Liver (tissue), 9 donors: ENCODE results near the gene LARGE1. TPM values are rescaled to one million over a fixed set of nuclear protein-coding genes. Genes with fewer than 3 reads are reported as not detected.

ENCODE experiments used
- DNase-seq: peaks from one replicate; pipeline ENCODE4 v3.0.0-alpha.2; 2017; ENCODE audit warnings: low spot score
- H3K27ac ChIP-seq, 2 donors: one replicate each; pipeline ENCODE4 v1.7.0; 2013; ENCODE audit warnings: inconsistent platforms in 2 of 2, low read length in 2 of 2, control low read depth in 1 of 2, low read depth in 1 of 2, mild to moderate bottlenecking in 1 of 2
- H3K27me3 ChIP-seq, 4 donors: one replicate each; pipeline versions ENCODE4 v1.6.1 to v1.7.0; 2013; ENCODE audit warnings: low read length in 3 of 4, inconsistent platforms in 1 of 4, mild to moderate bottlenecking in 1 of 4, moderate library complexity in 1 of 4; ENCODE audit not compliant: control insufficient read depth in 4 of 4, insufficient read depth in 4 of 4
- H3K36me3 ChIP-seq, 4 donors: one replicate each; pipeline versions ENCODE4 v1.6.1 to v1.7.0; 2013; ENCODE audit warnings: low read length in 3 of 4, mild to moderate bottlenecking in 3 of 4, low read depth in 1 of 4, moderate library complexity in 1 of 4; ENCODE audit not compliant: control insufficient read depth in 4 of 4, insufficient read depth in 3 of 4
- H3K4me1 ChIP-seq, 4 donors: one replicate each; pipeline versions ENCODE4 v1.6.1 to v1.7.0; 2013; ENCODE audit warnings: low read length in 3 of 4, mild to moderate bottlenecking in 3 of 4, moderate library complexity in 1 of 4; ENCODE audit not compliant: control insufficient read depth in 4 of 4, insufficient read depth in 4 of 4
- H3K4me3 ChIP-seq, 3 donors: one replicate each; pipeline versions ENCODE4 v1.6.1 to v1.7.0; 2013; ENCODE audit warnings: low read length in 3 of 3, control low read depth in 1 of 3, low read depth in 1 of 3, mild to moderate bottlenecking in 1 of 3
- H3K9ac ChIP-seq, 2 donors: one replicate each; pipeline ENCODE4 v1.7.0; 2013; ENCODE audit warnings: low read length in 2 of 2, mild to moderate bottlenecking in 2 of 2, moderate library complexity in 2 of 2, control low read depth in 1 of 2, low read depth in 1 of 2
- H3K9me3 ChIP-seq, 4 donors: one replicate each; pipeline versions ENCODE4 v1.6.1 to v1.7.0; 2013; ENCODE audit warnings: low read length in 3 of 4; ENCODE audit not compliant: control insufficient read depth in 4 of 4
- EGR1 ChIP-seq, 2 donors: IDR thresholded peaks; 2 replicates each; pipeline ENCODE4 v1.6.1; 2016 to 2018; ENCODE audit warnings: antibody characterized with exemption in 2 of 2, low read depth in 2 of 2
- FOXA1 ChIP-seq: IDR thresholded peaks from 2 replicates; pipeline ENCODE4 v1.6.1; 2016; ENCODE audit warnings: antibody characterized with exemption
- FOXA2 ChIP-seq: IDR thresholded peaks from 2 replicates; pipeline ENCODE4 v1.6.1; 2016; ENCODE audit warnings: antibody characterized with exemption
- GABPA ChIP-seq, 2 donors: IDR thresholded peaks in 1 of 2; conservative IDR thresholded peaks in 1 of 2; 2 replicates each; pipeline ENCODE4 v1.6.1; 2016; ENCODE audit warnings: antibody characterized with exemption in 2 of 2, mild to moderate bottlenecking in 1 of 2, moderate library complexity in 1 of 2
- HNF4A ChIP-seq, 2 donors: conservative IDR thresholded peaks; 2 replicates each; pipeline ENCODE4 v1.6.1; 2016; ENCODE audit warnings: antibody characterized with exemption in 2 of 2, mild to moderate bottlenecking in 2 of 2
- HNF4G ChIP-seq: IDR thresholded peaks from 2 replicates; pipeline ENCODE4 v1.6.1; 2016; ENCODE audit warnings: antibody characterized with exemption
- JUND ChIP-seq, 2 donors: IDR thresholded peaks; 2 replicates each; pipeline ENCODE4 v1.6.1; 2016; ENCODE audit warnings: antibody characterized with exemption in 2 of 2
- NR2F2 ChIP-seq: IDR thresholded peaks from 2 replicates; pipeline ENCODE4 v1.6.1; 2016; ENCODE audit warnings: antibody characterized with exemption
- RAD21 ChIP-seq, 2 donors: IDR thresholded peaks; 2 replicates each; pipeline ENCODE4 v1.6.1; 2016; ENCODE audit warnings: antibody characterized with exemption in 2 of 2, mild to moderate bottlenecking in 2 of 2
- RXRA ChIP-seq, 2 donors: IDR thresholded peaks; 2 replicates each; pipeline ENCODE4 v1.6.1; 2017 to 2018; ENCODE audit warnings: antibody characterized with exemption in 2 of 2, mild to moderate bottlenecking in 1 of 2
- SP1 ChIP-seq: IDR thresholded peaks from 2 replicates; pipeline ENCODE4 v1.6.1; 2018; ENCODE audit warnings: antibody characterized with exemption, mild to moderate bottlenecking
- TAF1 ChIP-seq: conservative IDR thresholded peaks from 2 replicates; pipeline ENCODE4 v1.6.1; 2016; ENCODE audit warnings: antibody characterized with exemption, mild to moderate bottlenecking
- WGBS: extraction: QIAGEN DNeasy Blood & Tissue Kit; methylation state at CpG from one replicate; pipeline ENCODE4 v1.1.7; 2013; 5-methylcytosine and 5-hydroxymethylcytosine counted together
- polyA plus RNA-seq, 2 donors: library from polyadenylated mRNA; stranded (reverse) in 1 of 2; unstranded in 1 of 2; fragments of 200-250 nt in 1 of 2; fragments of >200 nt in 1 of 2; fragmentation: Nextera tagmentation in 1 of 2; extraction: Ambion mirVana in 1 of 2; gene quantifications; one replicate each; pipeline versions ENCODE4 v1.2.1 to v1.2.3, GENCODE V29; 2013 to 2015
- total RNA-seq, 2 donors: library from RNA; depleted of rRNA; stranded (reverse); fragments of >200 nt; gene quantifications; one replicate each; pipeline ENCODE4 v1.2.3, GENCODE V29; 2014
- TF ChIP-seq, protein P1 (sequence below): IDR thresholded peaks from 2 replicates; pipeline ENCODE4 v1.6.1; 2016; ENCODE audit warnings: antibody characterized with exemption, mild to moderate bottlenecking
- TF ChIP-seq, protein P2 (sequence below): IDR thresholded peaks from 2 replicates; pipeline ENCODE4 v1.6.1; 2016; ENCODE audit warnings: antibody characterized with exemption
- TF ChIP-seq, protein P3 (sequence below): IDR thresholded peaks from 2 replicates; pipeline ENCODE4 v1.6.1; 2016; ENCODE audit warnings: antibody characterized with exemption
- TF ChIP-seq, protein P4 (sequence below): fragments of 150-350 bp; IDR thresholded peaks from 2 replicates; pipeline ENCODE4 v1.5.1; 2017; ENCODE audit warnings: improper control_type of control experiment, low read depth, low read length; ENCODE audit not compliant: missing input control
- TF ChIP-seq, protein P5 (sequence below): IDR thresholded peaks from 2 replicates; pipeline ENCODE4 v1.6.1; 2016; ENCODE audit warnings: antibody characterized with exemption
- donor health status: healthy.
- donor health status: healthy.
- donor health status: healthy.
- donor health status: healthy.
- donor health status: healthy.

LARGE1 gene
- total and polyA plus RNA-seq, 4 donors = 2.3 to 14.1 (median 5.7) TPM

DNA sequence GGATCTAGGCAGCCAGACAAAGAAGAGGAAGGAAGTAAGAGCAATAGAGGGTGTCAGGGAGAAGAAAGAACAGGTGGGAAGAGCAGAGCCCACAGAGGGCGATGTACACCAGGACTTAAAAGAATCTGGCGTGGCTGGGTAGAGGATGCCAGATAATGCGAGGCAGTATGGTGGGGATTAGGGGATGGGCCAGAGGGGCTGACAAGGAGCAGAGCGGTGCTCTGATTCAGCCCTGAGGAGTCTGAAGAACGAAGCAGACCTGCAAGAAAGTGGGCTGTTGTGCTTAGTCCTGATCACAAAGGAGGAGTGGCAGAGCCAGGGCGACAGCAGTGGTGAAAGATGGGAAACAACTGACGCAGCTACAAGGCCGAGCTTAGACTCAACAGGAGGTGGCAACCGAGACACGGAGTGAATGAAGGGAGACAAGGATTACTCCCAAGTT is 163.7 kb downstream of the LARGE1 start:
- no peak for DNase-seq
- peaks cover 0 to 2% (median 0%) of the 10 kb centered on the region in 4 donors for H3K36me3 ChIP-seq
- H3K27ac ChIP-seq = no peak overlapping the region
- WGBS = 76% methylated on average over 10 of the region's 10 CpGs
- no peak overlapping the region for H3K9ac ChIP-seq
- H3K27me3 ChIP-seq = no peaks in the 10 kb centered on the region
- H3K9me3 ChIP-seq = no peaks in the 10 kb centered on the region
- TF ChIP-seq, protein P1, sequence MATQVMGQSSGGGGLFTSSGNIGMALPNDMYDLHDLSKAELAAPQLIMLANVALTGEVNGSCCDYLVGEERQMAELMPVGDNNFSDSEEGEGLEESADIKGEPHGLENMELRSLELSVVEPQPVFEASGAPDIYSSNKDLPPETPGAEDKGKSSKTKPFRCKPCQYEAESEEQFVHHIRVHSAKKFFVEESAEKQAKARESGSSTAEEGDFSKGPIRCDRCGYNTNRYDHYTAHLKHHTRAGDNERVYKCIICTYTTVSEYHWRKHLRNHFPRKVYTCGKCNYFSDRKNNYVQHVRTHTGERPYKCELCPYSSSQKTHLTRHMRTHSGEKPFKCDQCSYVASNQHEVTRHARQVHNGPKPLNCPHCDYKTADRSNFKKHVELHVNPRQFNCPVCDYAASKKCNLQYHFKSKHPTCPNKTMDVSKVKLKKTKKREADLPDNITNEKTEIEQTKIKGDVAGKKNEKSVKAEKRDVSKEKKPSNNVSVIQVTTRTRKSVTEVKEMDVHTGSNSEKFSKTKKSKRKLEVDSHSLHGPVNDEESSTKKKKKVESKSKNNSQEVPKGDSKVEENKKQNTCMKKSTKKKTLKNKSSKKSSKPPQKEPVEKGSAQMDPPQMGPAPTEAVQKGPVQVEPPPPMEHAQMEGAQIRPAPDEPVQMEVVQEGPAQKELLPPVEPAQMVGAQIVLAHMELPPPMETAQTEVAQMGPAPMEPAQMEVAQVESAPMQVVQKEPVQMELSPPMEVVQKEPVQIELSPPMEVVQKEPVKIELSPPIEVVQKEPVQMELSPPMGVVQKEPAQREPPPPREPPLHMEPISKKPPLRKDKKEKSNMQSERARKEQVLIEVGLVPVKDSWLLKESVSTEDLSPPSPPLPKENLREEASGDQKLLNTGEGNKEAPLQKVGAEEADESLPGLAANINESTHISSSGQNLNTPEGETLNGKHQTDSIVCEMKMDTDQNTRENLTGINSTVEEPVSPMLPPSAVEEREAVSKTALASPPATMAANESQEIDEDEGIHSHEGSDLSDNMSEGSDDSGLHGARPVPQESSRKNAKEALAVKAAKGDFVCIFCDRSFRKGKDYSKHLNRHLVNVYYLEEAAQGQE = no peak
- TF ChIP-seq TAF1 (no peak), EGR1 (IDR thresholded peaks at IDR 0.05; ENCODE audit: low read depth in 2 of 2) (no peak), HNF4G (no peak)
- TF ChIP-seq, protein P2, sequence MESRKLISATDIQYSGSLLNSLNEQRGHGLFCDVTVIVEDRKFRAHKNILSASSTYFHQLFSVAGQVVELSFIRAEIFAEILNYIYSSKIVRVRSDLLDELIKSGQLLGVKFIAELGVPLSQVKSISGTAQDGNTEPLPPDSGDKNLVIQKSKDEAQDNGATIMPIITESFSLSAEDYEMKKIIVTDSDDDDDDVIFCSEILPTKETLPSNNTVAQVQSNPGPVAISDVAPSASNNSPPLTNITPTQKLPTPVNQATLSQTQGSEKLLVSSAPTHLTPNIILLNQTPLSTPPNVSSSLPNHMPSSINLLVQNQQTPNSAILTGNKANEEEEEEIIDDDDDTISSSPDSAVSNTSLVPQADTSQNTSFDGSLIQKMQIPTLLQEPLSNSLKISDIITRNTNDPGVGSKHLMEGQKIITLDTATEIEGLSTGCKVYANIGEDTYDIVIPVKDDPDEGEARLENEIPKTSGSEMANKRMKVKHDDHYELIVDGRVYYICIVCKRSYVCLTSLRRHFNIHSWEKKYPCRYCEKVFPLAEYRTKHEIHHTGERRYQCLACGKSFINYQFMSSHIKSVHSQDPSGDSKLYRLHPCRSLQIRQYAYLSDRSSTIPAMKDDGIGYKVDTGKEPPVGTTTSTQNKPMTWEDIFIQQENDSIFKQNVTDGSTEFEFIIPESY = no peak
- TF ChIP-seq, protein P3, sequence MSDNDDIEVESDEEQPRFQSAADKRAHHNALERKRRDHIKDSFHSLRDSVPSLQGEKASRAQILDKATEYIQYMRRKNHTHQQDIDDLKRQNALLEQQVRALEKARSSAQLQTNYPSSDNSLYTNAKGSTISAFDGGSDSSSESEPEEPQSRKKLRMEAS = no peak
- H3K4me3 ChIP-seq = no peak overlapping the region
- peaks cover 2 to 25% (median 18%) of the 10 kb centered on the region in 4 donors for H3K4me1 ChIP-seq

DNA sequence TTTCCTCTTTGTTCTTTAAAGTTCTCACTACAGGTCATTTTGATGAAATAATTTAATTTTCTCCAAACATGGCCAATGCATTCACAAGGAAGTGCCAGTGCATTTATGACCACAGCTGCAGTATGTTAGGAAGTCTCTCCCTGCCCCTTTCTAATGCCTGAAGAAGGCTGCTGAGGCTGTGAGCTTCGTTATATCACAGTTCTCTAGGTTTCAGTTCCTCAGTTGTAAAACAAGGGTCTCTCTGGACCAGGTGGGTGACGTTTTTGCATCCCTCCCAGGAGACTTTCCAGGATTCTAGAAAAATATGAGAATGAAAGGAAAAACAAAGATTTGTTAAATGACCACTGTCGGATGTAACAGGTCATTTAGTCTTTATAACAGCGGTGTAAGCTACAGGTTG is 171.6 kb downstream of the LARGE1 start:
- DNase-seq = no peak
- H3K27ac ChIP-seq = no peak overlapping the region

More for the DNA sequence above, 171.6 kb downstream of the LARGE1 start:
- WGBS = 93% methylated on average over 4 of the region's 4 CpGs
- Histone ChIP-seq H3K36me3 (peaks cover 0 to 2% (median 0%) of the 10 kb centered on the region in 4 donors), H3K27me3 (no peaks in the 10 kb centered on the region), H3K4me1 (peaks cover 9 to 24% (median 19%) of the 10 kb centered on the region in 4 donors), H3K4me3 (no peak overlapping the region), H3K9me3 (no peaks in the 10 kb centered on the region), H3K9ac (no peak overlapping the region)
- TF ChIP-seq SP1 (no peak), HNF4A (conservative IDR thresholded peaks at IDR 0.05) (no peak), NR2F2 (no peak), RAD21 (IDR thresholded peaks at IDR 0.05) (no peak), EGR1 (IDR thresholded peaks at IDR 0.05; ENCODE audit: low read depth in 2 of 2) (no peak), GABPA (IDR thresholded peaks at IDR 0.05 in 1 of 2, conservative IDR thresholded peaks at IDR 0.05 in 1 of 2) (no peak), HNF4G (no peak), FOXA1 (no peak), FOXA2 (no peak), JUND (IDR thresholded peaks at IDR 0.05) (no peak), RXRA (IDR thresholded peaks at IDR 0.05) (no peak), TAF1 (no peak)
- TF ChIP-seq, protein P1 = no peak
- TF ChIP-seq, protein P2 = no peak
- TF ChIP-seq, protein P4, sequence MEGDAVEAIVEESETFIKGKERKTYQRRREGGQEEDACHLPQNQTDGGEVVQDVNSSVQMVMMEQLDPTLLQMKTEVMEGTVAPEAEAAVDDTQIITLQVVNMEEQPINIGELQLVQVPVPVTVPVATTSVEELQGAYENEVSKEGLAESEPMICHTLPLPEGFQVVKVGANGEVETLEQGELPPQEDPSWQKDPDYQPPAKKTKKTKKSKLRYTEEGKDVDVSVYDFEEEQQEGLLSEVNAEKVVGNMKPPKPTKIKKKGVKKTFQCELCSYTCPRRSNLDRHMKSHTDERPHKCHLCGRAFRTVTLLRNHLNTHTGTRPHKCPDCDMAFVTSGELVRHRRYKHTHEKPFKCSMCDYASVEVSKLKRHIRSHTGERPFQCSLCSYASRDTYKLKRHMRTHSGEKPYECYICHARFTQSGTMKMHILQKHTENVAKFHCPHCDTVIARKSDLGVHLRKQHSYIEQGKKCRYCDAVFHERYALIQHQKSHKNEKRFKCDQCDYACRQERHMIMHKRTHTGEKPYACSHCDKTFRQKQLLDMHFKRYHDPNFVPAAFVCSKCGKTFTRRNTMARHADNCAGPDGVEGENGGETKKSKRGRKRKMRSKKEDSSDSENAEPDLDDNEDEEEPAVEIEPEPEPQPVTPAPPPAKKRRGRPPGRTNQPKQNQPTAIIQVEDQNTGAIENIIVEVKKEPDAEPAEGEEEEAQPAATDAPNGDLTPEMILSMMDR = no peak
- TF ChIP-seq, protein P3 = no peak
- TF ChIP-seq, protein P5, sequence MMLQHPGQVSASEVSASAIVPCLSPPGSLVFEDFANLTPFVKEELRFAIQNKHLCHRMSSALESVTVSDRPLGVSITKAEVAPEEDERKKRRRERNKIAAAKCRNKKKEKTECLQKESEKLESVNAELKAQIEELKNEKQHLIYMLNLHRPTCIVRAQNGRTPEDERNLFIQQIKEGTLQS = no peak
